B cell (primary cell): ENCODE data around the gene CA5A.

Experiments
- EZH2 ChIP-seq: IDR thresholded peaks from 2 replicates; pipeline ENCODE4 v1.6.1; 2012; ENCODE audit warnings: borderline replicate concordance, low read depth, mild to moderate bottlenecking, moderate library complexity, low read length; ENCODE audit not compliant: insufficient read depth, poor library complexity, severe bottlenecking
- TF ChIP-seq, protein P1 (sequence below): fragments of 200-600 bp; IDR thresholded peaks from one replicate; pipeline ENCODE4 v1.8.0; 2022; ENCODE audit warnings: antibody characterized with exemption, mild to moderate bottlenecking

DNA sequence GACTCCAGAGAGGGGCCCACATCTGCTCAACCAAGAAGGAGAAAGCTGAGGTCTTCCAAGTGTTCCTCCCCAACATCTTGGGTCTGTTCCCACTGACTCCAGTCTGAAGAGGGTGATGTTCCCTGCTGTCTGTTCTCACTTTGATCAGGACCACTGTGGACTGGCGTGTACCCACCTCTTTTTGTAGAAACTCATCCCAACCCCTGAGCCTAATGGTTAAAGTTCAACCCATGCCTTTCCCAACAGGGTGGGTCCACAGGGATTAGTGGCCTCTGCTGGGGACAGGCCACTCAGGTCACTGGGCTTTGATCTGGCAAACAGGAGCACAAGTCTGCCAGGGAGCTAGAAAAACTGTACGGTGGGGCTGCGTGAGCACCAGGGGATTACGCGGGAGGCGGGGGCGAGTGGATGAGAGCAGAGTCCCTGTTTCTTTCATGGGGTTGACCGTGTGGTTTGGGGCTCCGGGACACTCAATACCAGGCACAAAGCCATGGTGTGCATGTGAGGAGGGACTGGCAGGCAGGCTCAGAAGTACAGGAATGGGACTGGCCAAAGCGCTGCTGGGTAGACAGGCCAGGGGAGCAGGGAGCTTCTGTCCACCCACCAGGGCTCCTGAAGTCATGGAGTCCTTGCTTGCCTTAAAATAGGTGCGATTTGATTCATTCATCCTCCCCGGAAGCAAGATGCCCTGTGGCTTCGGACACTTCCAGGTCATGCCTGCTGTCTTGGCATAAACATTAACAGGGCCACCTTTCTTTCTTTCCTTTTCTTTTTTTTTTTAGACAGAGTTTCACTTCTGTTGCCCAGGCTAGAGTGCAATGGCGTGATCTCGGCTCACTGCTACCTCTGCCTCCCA is at the start of gene CA5A:
- TF ChIP-seq, protein P1, sequence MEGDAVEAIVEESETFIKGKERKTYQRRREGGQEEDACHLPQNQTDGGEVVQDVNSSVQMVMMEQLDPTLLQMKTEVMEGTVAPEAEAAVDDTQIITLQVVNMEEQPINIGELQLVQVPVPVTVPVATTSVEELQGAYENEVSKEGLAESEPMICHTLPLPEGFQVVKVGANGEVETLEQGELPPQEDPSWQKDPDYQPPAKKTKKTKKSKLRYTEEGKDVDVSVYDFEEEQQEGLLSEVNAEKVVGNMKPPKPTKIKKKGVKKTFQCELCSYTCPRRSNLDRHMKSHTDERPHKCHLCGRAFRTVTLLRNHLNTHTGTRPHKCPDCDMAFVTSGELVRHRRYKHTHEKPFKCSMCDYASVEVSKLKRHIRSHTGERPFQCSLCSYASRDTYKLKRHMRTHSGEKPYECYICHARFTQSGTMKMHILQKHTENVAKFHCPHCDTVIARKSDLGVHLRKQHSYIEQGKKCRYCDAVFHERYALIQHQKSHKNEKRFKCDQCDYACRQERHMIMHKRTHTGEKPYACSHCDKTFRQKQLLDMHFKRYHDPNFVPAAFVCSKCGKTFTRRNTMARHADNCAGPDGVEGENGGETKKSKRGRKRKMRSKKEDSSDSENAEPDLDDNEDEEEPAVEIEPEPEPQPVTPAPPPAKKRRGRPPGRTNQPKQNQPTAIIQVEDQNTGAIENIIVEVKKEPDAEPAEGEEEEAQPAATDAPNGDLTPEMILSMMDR = no peak
- TF ChIP-seq EZH2 = no peak
